Stimulated activated CD8-positive, alpha-beta memory T cell treated with anti-CD3 and anti-CD28 coated beads, Interleukin-4, amount 100 ng/mL, for 48 hours (primary cell): ENCODE measurements around the gene ATP2A3.
"Not testable (repeated sequence)": the region's sequence is repeated elsewhere in the genome, so short reads cannot be mapped to it uniquely, and the experiment has no call there.

Experiments
- DNase-seq: peaks from one replicate; pipeline ENCODE4 v3.0.0-alpha.2; 2020

The ATP2A3 gene

GRCh38 chr17:3964203-3965117 lies at the start of gene ATP2A3:
Gene ATP2A3 (minus strand): TSS chr17:3964437. CDS start chr17:3964291, 146 bp downstream.
- peak; percentile 76 for DNase-seq

- no peak for DNase-seq
Observed at GRCh38 chr17:4010754-4011153, 46.5 kb upstream of the ATP2A3 start.

DNA sequence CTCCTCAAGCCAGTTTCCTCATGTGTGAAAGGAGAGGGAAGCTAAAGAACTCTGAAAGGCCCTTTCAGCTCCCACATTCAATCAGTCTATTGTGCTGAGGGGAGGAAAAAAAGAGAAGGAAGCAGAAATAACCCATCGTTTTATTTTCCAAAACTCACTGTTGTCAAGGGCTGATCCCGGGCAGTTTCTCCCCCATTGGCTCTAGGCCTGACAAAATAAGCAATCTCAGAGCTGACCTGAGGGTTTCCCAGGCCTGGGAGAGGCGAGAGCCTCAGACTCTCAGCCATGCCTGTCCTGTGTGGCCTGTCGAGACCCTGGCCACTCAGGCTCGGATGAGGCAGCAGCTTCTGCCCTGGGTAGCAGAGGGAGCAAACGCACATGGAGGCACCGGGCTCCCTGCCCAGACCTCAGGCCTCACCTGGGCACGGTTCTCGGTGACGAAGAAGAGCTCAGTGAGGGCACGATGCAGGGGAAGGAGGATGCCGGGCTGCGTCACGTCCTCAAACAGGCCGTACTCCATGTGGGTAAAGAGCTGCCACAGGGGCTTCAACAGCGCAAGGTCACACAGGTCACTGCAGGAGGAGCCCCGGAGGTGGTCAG lies 45.0 kb upstream of the ATP2A3 start:
- no peak for DNase-seq

- no peak for DNase-seq
Observed at GRCh38 chr17:4008441-4009185, 44.4 kb upstream of the ATP2A3 start.

- DNase-seq = no peak
Observed at GRCh38 chr17:4008082-4008435, 43.8 kb upstream of the ATP2A3 start.

DNA sequence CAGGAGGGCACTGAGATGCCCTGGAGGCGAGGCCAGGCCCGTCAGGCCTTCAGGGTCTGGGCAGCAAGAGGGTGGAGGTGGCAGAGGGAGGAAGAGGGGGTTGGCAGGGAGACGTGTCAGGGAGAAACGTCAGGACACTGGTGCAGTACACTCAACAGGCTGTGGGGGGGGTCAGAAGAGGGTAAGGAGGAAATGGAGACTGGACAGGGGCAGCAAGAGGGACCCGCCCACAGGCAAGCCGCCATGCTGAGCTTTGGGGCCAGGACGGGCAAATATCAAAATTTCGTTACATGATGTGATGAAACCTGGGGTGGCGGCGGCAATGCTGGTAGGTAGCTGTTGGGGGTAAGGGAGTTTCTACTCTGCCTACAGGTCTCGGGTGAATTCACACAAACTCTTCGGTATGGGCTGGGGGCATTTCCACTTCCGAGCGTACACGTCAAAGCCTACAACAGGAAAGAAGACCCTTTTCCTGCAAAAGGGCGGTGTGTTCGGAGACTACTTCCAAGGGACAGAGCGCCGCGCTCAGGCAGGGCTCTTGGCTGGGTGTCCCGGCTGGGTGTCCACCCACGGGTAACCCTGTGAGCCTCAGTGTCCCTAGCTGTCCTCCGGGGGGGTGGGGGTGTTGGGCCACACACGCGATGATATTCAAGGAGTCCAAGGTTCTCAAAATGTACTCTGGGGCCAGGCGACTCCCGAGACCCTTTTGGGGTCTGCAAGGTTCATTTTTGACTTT lies 43.3 kb upstream of the ATP2A3 start:
- DNase-seq = no peak

- no peak for DNase-seq
Observed at GRCh38 chr17:4006745-4007211, 42.5 kb upstream of the ATP2A3 start.

- no peak for DNase-seq
Observed at GRCh38 chr17:4006165-4006589, 41.9 kb upstream of the ATP2A3 start.

- peak; percentile 12 for DNase-seq
Observed at GRCh38 chr17:4005296-4006164, 41.3 kb upstream of the ATP2A3 start.

- DNase-seq = peak; percentile 77
Observed at GRCh38 chr17:4004517-4005295, 40.5 kb upstream of the ATP2A3 start.

DNA sequence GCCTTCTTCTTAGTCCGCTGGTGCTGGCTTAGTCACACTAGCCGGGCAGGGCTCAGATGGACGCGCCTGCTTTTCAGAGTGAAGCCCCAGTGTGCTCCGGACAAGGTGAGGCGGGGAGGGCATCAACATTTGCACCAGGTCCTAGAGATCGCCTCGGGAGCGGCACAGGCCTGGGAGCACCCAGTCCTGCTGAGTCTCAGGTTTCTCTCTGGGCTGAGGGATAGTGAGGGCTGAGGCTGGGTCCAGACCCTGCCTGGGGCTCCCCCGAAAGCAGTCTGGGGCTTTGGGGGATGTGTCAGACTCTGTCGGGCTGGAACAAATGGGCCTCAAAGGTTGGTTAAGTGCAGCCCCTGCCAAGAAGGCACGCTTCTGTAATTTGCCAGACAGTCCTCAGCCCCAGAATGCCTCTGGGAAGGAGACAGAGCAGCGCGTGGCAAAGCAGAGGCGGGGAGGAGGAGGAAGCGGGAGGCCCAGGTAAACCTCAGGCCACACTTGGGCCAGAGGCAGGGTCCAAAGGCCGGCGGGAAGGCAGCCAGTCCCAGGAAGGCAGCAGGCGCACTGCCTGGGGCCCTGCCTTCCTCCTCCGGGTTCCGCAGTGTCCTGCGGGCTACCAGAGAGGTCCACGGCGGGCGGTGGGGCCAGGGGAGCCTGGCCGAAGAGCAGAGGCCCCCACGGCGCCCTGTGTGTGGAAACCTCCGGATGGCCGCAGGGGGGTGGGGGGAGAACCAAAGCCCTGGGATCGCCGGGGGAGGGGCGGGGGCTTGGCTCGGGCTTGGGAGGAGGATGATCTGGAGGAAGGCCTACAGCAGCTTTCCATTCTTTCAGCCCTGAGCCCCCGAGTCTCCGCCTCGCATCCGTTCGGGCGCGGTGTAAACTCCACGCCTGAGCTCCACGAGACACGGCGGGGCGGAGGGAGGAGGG lies 39.5 kb upstream of the ATP2A3 start:
- DNase-seq = peak; percentile 22

DNA sequence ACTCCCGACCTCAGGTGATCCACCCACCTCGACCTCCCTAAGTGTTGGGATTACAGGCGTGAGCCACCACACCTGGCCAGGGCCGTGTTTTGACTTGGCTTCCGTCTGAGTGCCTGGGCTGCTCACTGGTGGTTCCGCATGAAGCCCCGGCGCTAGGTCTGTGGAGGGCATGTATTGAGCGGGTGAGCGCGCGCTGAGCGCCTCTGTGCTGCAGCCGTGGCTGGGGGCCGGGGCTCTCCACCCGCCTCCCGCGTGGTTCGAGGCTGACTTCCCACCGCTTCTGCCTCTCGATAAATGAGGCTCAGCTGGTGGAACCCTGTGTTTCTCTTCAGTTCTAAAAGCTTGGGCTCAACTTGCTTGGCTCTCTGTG lies 38.9 kb upstream of the ATP2A3 start:
- peak; percentile 21 for DNase-seq

- peak; percentile 10 for DNase-seq
Observed at GRCh38 chr17:4001048-4001590, 36.9 kb upstream of the ATP2A3 start.

- DNase-seq = no peak
Observed at GRCh38 chr17:3998436-3998835, 34.2 kb upstream of the ATP2A3 start.

- DNase-seq = no peak
Observed at GRCh38 chr17:3995067-3995466, 30.8 kb upstream of the ATP2A3 start.

GRCh38 chr17:3994221-3994576 lies 30.0 kb upstream of the ATP2A3 start:
- no peak for DNase-seq

DNA sequence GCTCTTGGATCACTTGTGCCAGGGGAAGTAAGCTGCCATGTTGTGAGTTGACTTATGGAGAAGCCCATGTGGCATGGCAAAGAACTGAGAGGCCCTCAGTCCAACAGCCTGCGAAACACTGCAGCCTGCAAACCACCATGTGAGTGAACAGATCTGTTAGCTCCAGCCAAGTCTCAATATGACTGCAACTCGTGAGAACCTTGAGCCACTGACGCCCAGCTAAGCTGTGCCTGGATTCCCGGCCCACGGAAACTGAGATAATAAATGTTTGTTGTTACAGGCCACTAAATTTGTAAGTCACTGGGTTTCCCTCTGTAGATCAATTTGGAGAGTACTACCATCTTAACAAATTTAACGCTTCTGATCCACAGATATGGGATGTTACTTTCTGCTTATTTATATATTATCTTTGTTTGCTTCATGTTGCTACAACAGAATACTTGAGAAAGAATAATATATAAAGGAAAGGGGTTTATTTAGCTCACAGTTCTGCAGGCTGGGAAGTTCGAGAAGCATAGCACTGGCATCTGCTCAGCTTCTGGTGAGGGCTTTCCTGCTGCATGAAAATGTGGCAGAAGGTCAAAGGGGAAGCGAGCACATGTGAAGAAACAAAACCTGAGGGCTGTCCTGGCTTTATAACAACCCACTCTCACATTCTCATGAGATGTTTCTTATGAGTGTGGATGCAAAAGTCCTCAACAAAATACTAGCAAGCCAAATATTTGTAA lies 29.4 kb upstream of the ATP2A3 start:
- DNase-seq = no peak

GRCh38 chr17:3992370-3992769 lies 28.1 kb upstream of the ATP2A3 start:
- no peak for DNase-seq

DNA sequence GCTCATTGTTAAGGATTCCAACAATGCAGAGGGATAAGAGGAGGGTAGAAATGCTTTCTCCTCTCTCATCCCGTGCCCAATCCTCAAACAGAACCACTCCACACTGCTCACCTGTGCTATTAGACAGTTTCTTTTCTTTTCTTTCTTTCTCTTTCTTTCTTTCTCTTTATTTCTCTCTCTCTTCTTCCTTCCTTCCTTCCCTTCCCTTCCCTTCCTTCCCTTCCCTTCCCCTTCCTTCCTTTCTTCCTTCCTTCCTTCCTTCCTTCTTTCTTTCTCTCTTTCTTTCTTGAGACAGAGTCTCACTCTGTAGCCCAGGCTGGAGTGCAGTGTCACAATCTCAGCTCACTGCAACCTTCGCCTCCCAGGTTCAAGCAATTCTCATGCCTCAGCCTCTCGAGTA lies 27.5 kb upstream of the ATP2A3 start:
- DNase-seq = not testable (repeated sequence)
